ENCODE results near the gene NKD2.

DNA sequence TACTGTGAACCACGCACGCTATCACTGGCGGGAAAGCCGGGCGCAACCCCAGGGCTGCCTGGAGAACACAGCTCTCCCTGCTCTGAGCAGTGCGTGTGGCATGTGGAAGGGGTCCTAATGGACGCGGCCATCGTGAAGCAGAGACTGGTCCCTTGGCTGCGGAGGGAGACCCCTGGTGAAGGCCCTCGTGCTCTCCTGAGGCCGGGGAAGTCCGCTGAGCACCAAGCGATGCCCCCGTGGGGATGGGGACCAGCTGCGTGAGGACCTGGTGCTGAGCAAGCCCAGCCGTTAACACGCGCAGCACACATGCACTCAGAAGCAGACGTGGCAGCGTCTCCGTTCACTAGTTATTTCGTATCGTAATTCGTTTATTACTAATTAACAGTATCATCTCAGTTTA is 78.8 kb downstream of the NKD2 start:
- TF ChIP-seq, protein P1, sequence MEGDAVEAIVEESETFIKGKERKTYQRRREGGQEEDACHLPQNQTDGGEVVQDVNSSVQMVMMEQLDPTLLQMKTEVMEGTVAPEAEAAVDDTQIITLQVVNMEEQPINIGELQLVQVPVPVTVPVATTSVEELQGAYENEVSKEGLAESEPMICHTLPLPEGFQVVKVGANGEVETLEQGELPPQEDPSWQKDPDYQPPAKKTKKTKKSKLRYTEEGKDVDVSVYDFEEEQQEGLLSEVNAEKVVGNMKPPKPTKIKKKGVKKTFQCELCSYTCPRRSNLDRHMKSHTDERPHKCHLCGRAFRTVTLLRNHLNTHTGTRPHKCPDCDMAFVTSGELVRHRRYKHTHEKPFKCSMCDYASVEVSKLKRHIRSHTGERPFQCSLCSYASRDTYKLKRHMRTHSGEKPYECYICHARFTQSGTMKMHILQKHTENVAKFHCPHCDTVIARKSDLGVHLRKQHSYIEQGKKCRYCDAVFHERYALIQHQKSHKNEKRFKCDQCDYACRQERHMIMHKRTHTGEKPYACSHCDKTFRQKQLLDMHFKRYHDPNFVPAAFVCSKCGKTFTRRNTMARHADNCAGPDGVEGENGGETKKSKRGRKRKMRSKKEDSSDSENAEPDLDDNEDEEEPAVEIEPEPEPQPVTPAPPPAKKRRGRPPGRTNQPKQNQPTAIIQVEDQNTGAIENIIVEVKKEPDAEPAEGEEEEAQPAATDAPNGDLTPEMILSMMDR (IDR thresholded peaks at IDR 0.05; ENCODE audit: low read depth, low read length): no peak
- TF ChIP-seq POLR2A (IDR thresholded peaks at IDR 0.05; ENCODE audit: extremely low read depth, insufficient read length): no peak

Data from NB4 (cell line).